Stimulated activated CD8-positive, alpha-beta memory T cell treated with anti-CD3 and anti-CD28 coated beads, Interleukin-12 subunit alpha, Interleukin-12 subunit beta, amount 100 ng/mL, for 1 hour (primary cell): ENCODE measurements around the gene HOXD8.

Source experiments
- DNase-seq: peaks from one replicate; pipeline ENCODE4 v3.0.0-alpha.2; 2020; ENCODE audit warnings: low read depth

Gene HOXD8

GRCh38 chr2:176091329-176092258 is 37.9 kb upstream of the HOXD8 start:
- DNase-seq = no peak

GRCh38 chr2:176092270-176093144 is 37.0 kb upstream of the HOXD8 start, which contains the start of gene HOXD13:
Gene HOXD13 (plus strand): TSS chr2:176092721. CDS start chr2:176092891, 170 bp downstream.
- DNase-seq = no peak

- DNase-seq = no peak
Observed at GRCh38 chr2:176093145-176093897, 36.2 kb upstream of the HOXD8 start.

GRCh38 chr2:176093898-176094249 is 35.6 kb upstream of the HOXD8 start:
- no peak for DNase-seq

- DNase-seq = no peak
Observed at GRCh38 chr2:176094349-176094748, 35.2 kb upstream of the HOXD8 start.

GRCh38 chr2:176095421-176095820 is 34.1 kb upstream of the HOXD8 start:
- DNase-seq = no peak

- DNase-seq = no peak
Observed at GRCh38 chr2:176096243-176096985, 33.1 kb upstream of the HOXD8 start.

- peak; percentile 29 for DNase-seq
Observed at GRCh38 chr2:176096986-176097819, 32.3 kb upstream of the HOXD8 start.

- DNase-seq = no peak
Observed at GRCh38 chr2:176097820-176098365, 31.6 kb upstream of the HOXD8 start.

- DNase-seq = no peak
Observed at GRCh38 chr2:176098366-176099158, 30.9 kb upstream of the HOXD8 start.

GRCh38 chr2:176099159-176099727 is 30.3 kb upstream of the HOXD8 start:
- DNase-seq = no peak

GRCh38 chr2:176099728-176100546 is 29.6 kb upstream of the HOXD8 start, which contains the start of gene HOXD12:
Gene HOXD12 (plus strand): TSS chr2:176099795. CDS start chr2:176099802, 7 bp downstream.
- DNase-seq = no peak

- DNase-seq = no peak
Observed at GRCh38 chr2:176100547-176101140, 28.9 kb upstream of the HOXD8 start.

- DNase-seq = no peak
Observed at GRCh38 chr2:176101216-176101830, 28.2 kb upstream of the HOXD8 start.

GRCh38 chr2:176101842-176102241 is 27.7 kb upstream of the HOXD8 start:
- no peak for DNase-seq

- no peak for DNase-seq
Observed at GRCh38 chr2:176102309-176102866, 27.1 kb upstream of the HOXD8 start.

- no peak for DNase-seq
Observed at GRCh38 chr2:176103194-176103593, 26.3 kb upstream of the HOXD8 start.
